ENCODE measurements around the gene ZNF784.
A peak's percentile ranks its signal among the peaks of the same experiment; 100 is the strongest.

ZNF784 gene

GRCh38 chr19:55642153-55643002 lies 18.0 kb upstream of the ZNF784 start:
- DNase-seq, result no peak

GRCh38 chr19:55641426-55642152 lies 17.2 kb upstream of the ZNF784 start:
- DNase-seq, result peak; percentile 22

GRCh38 chr19:55640577-55641425 lies 16.4 kb upstream of the ZNF784 start, which contains the start of gene ZNF580:
TSS of gene ZNF580 (plus strand) at chr19:55641002. CDS start at chr19:55642509, 1,507 bp downstream.
- DNase-seq, result peak; percentile 82

GRCh38 chr19:55640043-55640576 lies 15.7 kb upstream of the ZNF784 start:
- DNase-seq, result peak; percentile 74

GRCh38 chr19:55638864-55639359 lies 14.5 kb upstream of the ZNF784 start:
- DNase-seq, result peak; percentile 42

GRCh38 chr19:55637534-55637933 lies 13.2 kb upstream of the ZNF784 start:
- no peak for DNase-seq

- DNase-seq, result no peak
These were observed 12.4 kb upstream of the ZNF784 start for GRCh38 chr19:55636723-55637122.

- no peak for DNase-seq
These were observed 11.6 kb upstream of the ZNF784 start for GRCh38 chr19:55635856-55636440.

- DNase-seq, result no peak
These were observed 11.0 kb upstream of the ZNF784 start for GRCh38 chr19:55635334-55635717.

- no peak for DNase-seq
These were observed 9.5 kb upstream of the ZNF784 start for GRCh38 chr19:55633861-55634260.

- DNase-seq, result peak; percentile 88
These were observed 8.1 kb upstream of the ZNF784 start for GRCh38 chr19:55632463-55632834.

- DNase-seq, result no peak
These were observed 2.0 kb upstream of the ZNF784 start for GRCh38 chr19:55626350-55626749.

GRCh38 chr19:55625004-55625326 lies 599 bp upstream of the ZNF784 start:
- DNase-seq, result no peak

GRCh38 chr19:55623561-55623960 lies 805 bp downstream of the ZNF784 start:
- no peak for DNase-seq

- DNase-seq, result no peak
These were observed 1.2 kb downstream of the ZNF784 start for GRCh38 chr19:55623130-55623529.

- no peak for DNase-seq
These were observed 2.0 kb downstream of the ZNF784 start for GRCh38 chr19:55622242-55622969.

GRCh38 chr19:55621673-55622231 lies 2.6 kb downstream of the ZNF784 start:
- DNase-seq, result no peak

GRCh38 chr19:55621205-55621672 lies 3.1 kb downstream of the ZNF784 start:
- no peak for DNase-seq

GRCh38 chr19:55620410-55621204 lies 3.8 kb downstream of the ZNF784 start:
- peak; percentile 84 for DNase-seq

- no peak for DNase-seq
These were observed 5.1 kb downstream of the ZNF784 start for GRCh38 chr19:55619286-55619685.

All from fibroblast of skin of right quadriceps (primary cell).